ENCODE measurements around the gene NPB. TPM values are rescaled to one million over a fixed set of nuclear protein-coding genes. Genes with fewer than 3 reads are reported as not detected.

The NPB gene
- total RNA-seq, 4 donors from 2014 or later, result 0.12 to 0.16 TPM; not detected in 2

GRCh38 chr17:81912441-81913309 lies 10.6 kb downstream of the NPB start:
- Histone ChIP-seq H3K36me3 (peaks cover 0 to 60% of the 10 kb centered on the region in 2 donors), H3K9me3 (no peaks in the 10 kb centered on the region), H3K27me3 (no peaks in the 10 kb centered on the region), H3K4me3 (no peak overlapping the region), H3K27ac (peak overlapping the region in 1 of 4 donors; percentile 88), H3K4me1 (peaks cover 6 to 42% (median 16%) of the 10 kb centered on the region in 3 donors)
- TF ChIP-seq CTCF (IDR thresholded peaks at IDR 0.05), result no peak
- no peak for TF ChIP-seq POLR2AphosphoS5 (IDR thresholded peaks at IDR 0.05)
- TF ChIP-seq EP300 (IDR thresholded peaks at IDR 0.05), result no peak
- no peak for TF ChIP-seq POLR2A (IDR thresholded peaks at IDR 0.05)
- no peak for ATAC-seq
- 93 to 100% methylated on average over 1 to 6 of the region's 32 CpGs for WGBS, 2 donors (ENCODE audit: low coverage in 1 of 2)

GRCh38 chr17:81913394-81914102 lies 11.5 kb downstream of the NPB start:
- 94 to 100% methylated on average over 2 to 3 of the region's 31 CpGs for WGBS, 2 donors (ENCODE audit: low coverage in 1 of 2)
- no peak for ATAC-seq
- Histone ChIP-seq H3K4me1 (peaks cover 6 to 48% (median 20%) of the 10 kb centered on the region in 3 donors), H3K36me3 (peaks cover 0 to 51% of the 10 kb centered on the region in 2 donors), H3K27ac (no peak overlapping the region), H3K9me3 (no peaks in the 10 kb centered on the region), H3K4me3 (no peak overlapping the region), H3K27me3 (no peaks in the 10 kb centered on the region)
- no peak for TF ChIP-seq CTCF (IDR thresholded peaks at IDR 0.05)
- no peak for TF ChIP-seq POLR2AphosphoS5 (IDR thresholded peaks at IDR 0.05)
- no peak for TF ChIP-seq EP300 (IDR thresholded peaks at IDR 0.05)
- no peak for TF ChIP-seq POLR2A (IDR thresholded peaks at IDR 0.05)

DNA sequence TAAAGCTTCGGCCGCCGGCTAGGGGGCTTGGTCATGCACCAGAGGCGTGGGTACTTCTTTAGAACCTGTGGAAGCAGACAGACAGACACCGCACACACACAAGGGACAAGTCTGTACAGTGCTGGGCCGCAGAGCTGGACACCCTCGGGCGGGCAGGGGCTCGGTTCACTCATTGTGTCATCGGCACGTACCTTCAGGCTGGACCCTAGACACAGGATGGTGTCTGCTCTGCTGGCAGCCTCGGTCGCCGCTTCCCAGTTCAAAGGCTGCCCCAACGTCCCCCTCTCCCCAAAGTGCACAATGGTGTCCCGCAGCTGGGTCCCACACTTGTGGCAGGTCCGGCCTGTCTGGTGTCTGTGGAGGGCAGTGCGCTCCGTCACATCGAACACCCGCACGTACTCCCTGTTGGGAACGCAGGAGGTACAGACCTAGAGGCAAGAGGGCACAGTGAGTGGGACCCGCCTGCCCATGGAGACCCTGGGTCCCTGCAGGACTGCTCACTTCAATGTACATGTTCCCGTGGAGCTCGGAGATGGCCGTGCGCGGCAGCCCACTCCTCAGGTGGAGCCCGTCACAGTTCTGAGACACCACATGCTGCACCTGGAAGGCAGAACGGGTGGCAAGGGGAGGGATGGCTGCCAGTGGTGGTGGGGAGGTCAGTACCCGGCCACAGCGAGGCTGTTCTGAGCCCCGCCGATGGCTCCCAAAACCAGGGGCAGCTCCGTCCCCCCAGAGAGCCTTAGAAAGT lies 12.2 kb downstream of the NPB start:
- peaks cover 0 to 50% of the 10 kb centered on the region in 2 donors for H3K36me3 ChIP-seq
- WGBS, 2 donors (ENCODE audit: low coverage in 1 of 2), result 85% methylated on average over 9 of the region's 36 CpGs; no CpG with 5 or more reads in 1 of the 2 donors
- no peaks in the 10 kb centered on the region for H3K27me3 ChIP-seq
- no peak overlapping the region for H3K4me3 ChIP-seq
- peaks cover 6 to 55% (median 21%) of the 10 kb centered on the region in 3 donors for H3K4me1 ChIP-seq
- TF ChIP-seq POLR2A (IDR thresholded peaks at IDR 0.05), result no peak
- no peak for TF ChIP-seq POLR2AphosphoS5 (IDR thresholded peaks at IDR 0.05)
- no peak for TF ChIP-seq CTCF (IDR thresholded peaks at IDR 0.05)
- no peak overlapping the region for H3K27ac ChIP-seq
- ATAC-seq, result no peak
- H3K9me3 ChIP-seq, result no peaks in the 10 kb centered on the region

GRCh38 chr17:81915331-81915730 lies 13.3 kb downstream of the NPB start:
- no peaks in the 10 kb centered on the region for H3K27me3 ChIP-seq
- peaks cover 0 to 59% of the 10 kb centered on the region in 2 donors for H3K36me3 ChIP-seq
- H3K9me3 ChIP-seq, result no peaks in the 10 kb centered on the region
- H3K4me3 ChIP-seq, result no peak overlapping the region
- 81 to 86% methylated on average over 3 of the region's 12 CpGs for WGBS, 2 donors (ENCODE audit: low coverage in 1 of 2)
- no peak for TF ChIP-seq CTCF (IDR thresholded peaks at IDR 0.05)
- no peak overlapping the region for H3K27ac ChIP-seq
- peaks cover 6 to 59% (median 18%) of the 10 kb centered on the region in 3 donors for H3K4me1 ChIP-seq
- no peak for ATAC-seq
